ENCODE results near the gene SLC39A3.

DNA sequence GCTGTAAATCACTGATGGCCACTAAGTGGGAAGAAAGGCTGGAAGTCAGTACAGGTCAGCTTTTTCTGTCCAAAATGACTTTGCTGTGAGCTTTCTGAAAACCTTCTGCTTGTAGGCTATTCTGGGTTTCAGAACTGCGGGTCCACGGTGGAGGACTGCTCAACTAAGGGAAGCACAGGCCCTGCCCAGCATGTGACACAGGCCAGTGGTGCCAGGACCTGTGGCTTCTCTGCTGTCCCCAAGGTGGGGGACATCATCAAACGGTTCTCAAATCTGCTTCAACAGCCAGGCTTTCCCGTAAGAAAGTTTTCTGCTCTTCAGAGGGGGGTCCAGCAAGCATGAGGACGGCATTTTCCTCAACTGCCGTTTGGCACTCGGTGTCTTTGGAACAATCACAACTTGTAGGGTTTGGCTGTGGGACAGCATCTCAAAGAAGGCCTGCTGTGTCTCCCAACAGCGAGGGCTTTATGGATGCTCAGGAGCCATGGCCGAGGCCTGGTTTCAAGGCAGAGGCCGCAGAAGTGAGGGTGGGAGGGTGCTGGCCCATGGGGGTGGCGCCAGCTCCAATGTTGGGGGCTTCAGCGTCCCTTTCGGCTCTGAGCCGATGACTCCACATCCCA, 39.4 kb upstream of the SLC39A3 start:
- no peak for TF ChIP-seq EP300 (IDR thresholded peaks at IDR 0.05)
- TF ChIP-seq, protein P1, sequence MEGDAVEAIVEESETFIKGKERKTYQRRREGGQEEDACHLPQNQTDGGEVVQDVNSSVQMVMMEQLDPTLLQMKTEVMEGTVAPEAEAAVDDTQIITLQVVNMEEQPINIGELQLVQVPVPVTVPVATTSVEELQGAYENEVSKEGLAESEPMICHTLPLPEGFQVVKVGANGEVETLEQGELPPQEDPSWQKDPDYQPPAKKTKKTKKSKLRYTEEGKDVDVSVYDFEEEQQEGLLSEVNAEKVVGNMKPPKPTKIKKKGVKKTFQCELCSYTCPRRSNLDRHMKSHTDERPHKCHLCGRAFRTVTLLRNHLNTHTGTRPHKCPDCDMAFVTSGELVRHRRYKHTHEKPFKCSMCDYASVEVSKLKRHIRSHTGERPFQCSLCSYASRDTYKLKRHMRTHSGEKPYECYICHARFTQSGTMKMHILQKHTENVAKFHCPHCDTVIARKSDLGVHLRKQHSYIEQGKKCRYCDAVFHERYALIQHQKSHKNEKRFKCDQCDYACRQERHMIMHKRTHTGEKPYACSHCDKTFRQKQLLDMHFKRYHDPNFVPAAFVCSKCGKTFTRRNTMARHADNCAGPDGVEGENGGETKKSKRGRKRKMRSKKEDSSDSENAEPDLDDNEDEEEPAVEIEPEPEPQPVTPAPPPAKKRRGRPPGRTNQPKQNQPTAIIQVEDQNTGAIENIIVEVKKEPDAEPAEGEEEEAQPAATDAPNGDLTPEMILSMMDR (IDR thresholded peaks at IDR 0.05): no peak

Data from sigmoid colon (tissue), 4 donors.